Common myeloid progenitor, CD34-positive (primary cell): Measurements from ENCODE around the gene HTR3A.
A peak's percentile ranks its signal among the peaks of the same experiment; 100 is the strongest.

Source experiments
- CTCF ChIA-PET: fragments of 350-600 bp; sonication (Branson Sonifier 250); formaldehyde crosslinking; loops from one replicate; lab custom pipeline; 2021; ENCODE audit warnings: antibody characterized with exemption; lab: Charles Lee
- POLR2A ChIA-PET: fragments of 350-600 bp; sonication (Branson Sonifier 250); formaldehyde crosslinking; loops from one replicate; lab custom pipeline; 2021; ENCODE audit warnings: antibody characterized with exemption; lab: Charles Lee
- DNase-seq, 3 donors: peaks; one replicate each; pipeline versions ENCODE4 v3.0.0 to v3.0.0-alpha.2; 2013
- H3K27ac ChIP-seq, 2 experiments: 1 replicate in 1 of 2; 2 replicates in 1 of 2; pipeline ENCODE4 v1.7.0; 2013; ENCODE audit warnings: inconsistent platforms in 2 of 2, low read length in 2 of 2, mild to moderate bottlenecking in 2 of 2, low read depth in 1 of 2, moderate library complexity in 1 of 2; ENCODE audit not compliant: severe bottlenecking in 2 of 2, insufficient read depth in 1 of 2, poor library complexity in 1 of 2
- H3K27me3 ChIP-seq, 5 experiments: replicated peaks in 2 of 5; 1 replicate in 3 of 5; 2 replicates in 2 of 5; pipeline versions ENCODE4 v1.6.1 to v1.7.0; 2013; ENCODE audit warnings: low read length in 4 of 5, mild to moderate bottlenecking in 2 of 5, moderate library complexity in 2 of 5, inconsistent platforms in 1 of 5; ENCODE audit not compliant: insufficient read depth in 5 of 5, control insufficient read depth in 4 of 5
- H3K36me3 ChIP-seq, 4 experiments: 1 replicate in 2 of 4; 2 replicates in 2 of 4; pipeline versions ENCODE4 v1.6.1 to v1.7.0; 2013; ENCODE audit warnings: low read length in 3 of 4, control low read depth in 1 of 4, mild to moderate bottlenecking in 1 of 4; ENCODE audit not compliant: control insufficient read depth in 4 of 4, insufficient read depth in 4 of 4
- H3K4me1 ChIP-seq, 4 experiments: 1 replicate in 3 of 4; 2 replicates in 1 of 4; pipeline versions ENCODE4 v1.6.1 to v1.7.1; 2013; ENCODE audit warnings: low read length in 3 of 4, mild to moderate bottlenecking in 3 of 4, control low read depth in 1 of 4, inconsistent platforms in 1 of 4, moderate library complexity in 1 of 4; ENCODE audit not compliant: control insufficient read depth in 4 of 4, insufficient read depth in 4 of 4; ENCODE audit errors: control extremely low read depth in 1 of 4
- H3K4me3 ChIP-seq, 7 experiments: 1 replicate in 4 of 7; 2 replicates in 3 of 7; pipeline versions ENCODE4 v1.5.1 to v1.7.0; 2013; ENCODE audit warnings: mild to moderate bottlenecking in 7 of 7, low read length in 6 of 7, moderate library complexity in 6 of 7, inconsistent platforms in 2 of 7, low read depth in 2 of 7, control low read depth in 1 of 7; ENCODE audit not compliant: insufficient read depth in 4 of 7, control insufficient read depth in 1 of 7; ENCODE audit errors: extremely low read depth in 1 of 7
- H3K9me3 ChIP-seq, 5 experiments: 1 replicate in 4 of 5; 2 replicates in 1 of 5; pipeline versions ENCODE4 v1.6.1 to v1.7.1; 2013; ENCODE audit warnings: low read length in 4 of 5, mild to moderate bottlenecking in 2 of 5, inconsistent platforms in 1 of 5, low read depth in 1 of 5, moderate library complexity in 1 of 5; ENCODE audit not compliant: control insufficient read depth in 4 of 5, insufficient read depth in 2 of 5; ENCODE audit errors: control extremely low read depth in 1 of 5
- WGBS: methylation state at CpG from one replicate; pipeline ENCODE4 v1.1.5; 2013; ENCODE audit not compliant: insufficient coverage; 5-methylcytosine and 5-hydroxymethylcytosine counted together

The HTR3A gene

DNA sequence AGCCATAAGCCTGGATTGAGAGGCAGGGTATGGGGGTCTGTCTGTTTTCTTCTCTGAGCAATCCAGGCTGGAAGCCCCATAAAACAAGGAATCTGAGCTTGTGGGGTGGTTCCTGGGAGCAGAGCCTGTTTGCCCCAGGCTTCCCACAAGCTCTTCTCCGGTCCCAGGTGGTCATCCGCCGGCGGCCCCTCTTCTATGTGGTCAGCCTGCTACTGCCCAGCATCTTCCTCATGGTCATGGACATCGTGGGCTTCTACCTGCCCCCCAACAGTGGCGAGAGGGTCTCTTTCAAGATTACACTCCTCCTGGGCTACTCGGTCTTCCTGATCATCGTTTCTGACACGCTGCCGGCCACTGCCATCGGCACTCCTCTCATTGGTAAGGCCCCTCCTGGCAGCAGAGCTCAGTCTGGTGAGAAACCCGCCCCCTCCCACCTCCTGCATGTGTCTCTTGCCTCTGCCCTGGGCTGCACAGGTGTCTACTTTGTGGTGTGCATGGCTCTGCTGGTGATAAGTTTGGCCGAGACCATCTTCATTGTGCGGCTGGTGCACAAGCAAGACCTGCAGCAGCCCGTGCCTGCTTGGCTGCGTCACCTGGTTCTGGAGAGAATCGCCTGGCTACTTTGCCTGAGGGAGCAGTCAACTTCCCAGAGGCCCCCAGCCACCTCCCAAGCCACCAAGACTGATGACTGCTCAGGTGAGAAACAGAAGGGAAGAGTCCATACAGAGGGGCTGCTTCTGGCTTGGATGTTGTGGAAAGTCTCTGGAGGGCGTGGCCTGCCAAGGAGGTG, 11.6 kb downstream of the HTR3A start:
- 90% methylated on average over 18 of the region's 18 CpGs for WGBS
- H3K27ac ChIP-seq, result no peak overlapping the region
- DNase-seq, result no peak
- H3K9me3 ChIP-seq, result no peaks in the 10 kb centered on the region
- no peak overlapping the region for H3K4me3 ChIP-seq
- H3K27me3 ChIP-seq, result peaks cover 0 to 9% (median 7%) of the 10 kb centered on the region in 5 experiments
- ChIA-PET POLR2A (no interaction called here), CTCF (interaction anchor here (1.1 to 2.7 kb wide), 3 partner anchors 7 to 276 kb away, joined by 3 to 21 read pairs (median 4); no protein-coding TSS in a partner anchor)
- no peaks in the 10 kb centered on the region for H3K4me1 ChIP-seq
- H3K36me3 ChIP-seq, result no peaks in the 10 kb centered on the region

DNA sequence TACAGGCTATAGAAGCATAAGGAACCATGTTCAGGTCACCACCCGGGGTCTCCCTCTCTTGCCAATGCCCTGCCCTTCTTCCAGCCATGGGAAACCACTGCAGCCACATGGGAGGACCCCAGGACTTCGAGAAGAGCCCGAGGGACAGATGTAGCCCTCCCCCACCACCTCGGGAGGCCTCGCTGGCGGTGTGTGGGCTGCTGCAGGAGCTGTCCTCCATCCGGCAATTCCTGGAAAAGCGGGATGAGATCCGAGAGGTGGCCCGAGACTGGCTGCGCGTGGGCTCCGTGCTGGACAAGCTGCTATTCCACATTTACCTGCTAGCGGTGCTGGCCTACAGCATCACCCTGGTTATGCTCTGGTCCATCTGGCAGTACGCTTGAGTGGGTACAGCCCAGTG, 14.5 kb downstream of the HTR3A start:
- H3K4me3 ChIP-seq, result no peak overlapping the region
- WGBS, result 84% methylated on average over 14 of the region's 15 CpGs
- H3K9me3 ChIP-seq, result no peaks in the 10 kb centered on the region
- CTCF ChIA-PET, result interaction anchor here (17.1 kb wide), 1 partner anchor 272 kb away, joined by 327 read pairs; no protein-coding TSS in a partner anchor
- no peaks in the 10 kb centered on the region for H3K4me1 ChIP-seq
- H3K27me3 ChIP-seq, result peaks cover 0 to 34% (median 5%) of the 10 kb centered on the region in 5 experiments
- POLR2A ChIA-PET, result interaction anchor here (0.7 kb wide), 1 partner anchor 15 kb away, joined by 4 read pairs; no protein-coding TSS in a partner anchor
- no peak overlapping the region for H3K27ac ChIP-seq
- no peaks in the 10 kb centered on the region for H3K36me3 ChIP-seq
- no peak for DNase-seq

DNA sequence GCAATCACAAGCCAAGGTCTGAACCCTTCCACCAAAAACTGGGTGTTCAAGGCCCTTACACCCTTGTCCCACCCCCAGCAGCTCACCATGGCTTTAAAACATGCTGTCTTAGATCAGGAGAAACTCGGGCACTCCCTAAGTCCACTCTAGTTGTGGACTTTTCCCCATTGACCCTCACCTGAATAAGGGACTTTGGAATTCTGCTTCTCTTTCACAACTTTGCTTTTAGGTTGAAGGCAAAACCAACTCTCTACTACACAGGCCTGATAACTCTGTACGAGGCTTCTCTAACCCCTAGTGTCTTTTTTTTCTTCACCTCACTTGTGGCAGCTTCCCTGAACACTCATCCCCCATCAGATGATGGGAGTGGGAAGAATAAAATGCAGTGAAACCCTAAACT, 15.0 kb downstream of the HTR3A start:
- H3K4me1 ChIP-seq, result no peaks in the 10 kb centered on the region
- H3K27ac ChIP-seq, result no peak overlapping the region
- 92% methylated on average over 1 of the region's 2 CpGs for WGBS
- H3K4me3 ChIP-seq, result no peak overlapping the region
- H3K9me3 ChIP-seq, result no peaks in the 10 kb centered on the region
- DNase-seq, result no peak
- CTCF ChIA-PET, result interaction anchor here (1.5 to 17.1 kb wide), 4 partner anchors 45 to 271 kb away, joined by 3 to 327 read pairs (median 4); no protein-coding TSS in a partner anchor
- H3K36me3 ChIP-seq, result no peaks in the 10 kb centered on the region
- H3K27me3 ChIP-seq, result peaks cover 0 to 34% (median 6%) of the 10 kb centered on the region in 5 experiments
- POLR2A ChIA-PET, result interaction anchor here (0.7 kb wide), 1 partner anchor 14 kb away, joined by 4 read pairs; no protein-coding TSS in a partner anchor

DNA sequence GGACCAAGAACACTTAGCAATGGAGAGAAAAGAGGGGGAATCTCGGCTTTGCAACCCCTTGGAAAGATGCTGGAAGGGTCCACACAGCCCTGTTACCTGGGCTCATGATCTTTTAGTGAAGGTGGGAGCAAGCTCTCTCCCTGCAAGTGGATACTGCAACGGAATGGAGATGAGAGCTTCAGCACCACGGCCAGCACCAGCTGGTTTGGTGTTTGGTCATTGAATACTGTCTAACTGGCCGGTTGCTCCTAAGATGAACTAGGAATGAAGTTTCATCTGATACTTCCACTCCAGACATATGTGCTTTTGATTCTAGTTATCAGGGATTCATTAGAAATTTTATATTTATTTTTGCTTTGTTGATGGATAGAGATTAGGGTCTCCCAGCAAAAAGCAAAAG, 16.3 kb downstream of the HTR3A start:
- Histone ChIP-seq H3K4me3 (no peak overlapping the region), H3K27ac (no peak overlapping the region), H3K27me3 (peaks cover 0 to 34% (median 6%) of the 10 kb centered on the region in 5 experiments), H3K4me1 (no peaks in the 10 kb centered on the region), H3K9me3 (no peaks in the 10 kb centered on the region), H3K36me3 (no peaks in the 10 kb centered on the region)
- ChIA-PET CTCF (interaction anchor here (0.6 to 17.1 kb wide), 12 partner anchors 11 to 860 kb away, joined by 3 to 327 read pairs (median 4); no protein-coding TSS in a partner anchor), POLR2A (no interaction called here)
- 12% methylated on average over 4 of the region's 4 CpGs for WGBS
- DNase-seq, result peak; percentile 12 to 63 (median 59)

DNA sequence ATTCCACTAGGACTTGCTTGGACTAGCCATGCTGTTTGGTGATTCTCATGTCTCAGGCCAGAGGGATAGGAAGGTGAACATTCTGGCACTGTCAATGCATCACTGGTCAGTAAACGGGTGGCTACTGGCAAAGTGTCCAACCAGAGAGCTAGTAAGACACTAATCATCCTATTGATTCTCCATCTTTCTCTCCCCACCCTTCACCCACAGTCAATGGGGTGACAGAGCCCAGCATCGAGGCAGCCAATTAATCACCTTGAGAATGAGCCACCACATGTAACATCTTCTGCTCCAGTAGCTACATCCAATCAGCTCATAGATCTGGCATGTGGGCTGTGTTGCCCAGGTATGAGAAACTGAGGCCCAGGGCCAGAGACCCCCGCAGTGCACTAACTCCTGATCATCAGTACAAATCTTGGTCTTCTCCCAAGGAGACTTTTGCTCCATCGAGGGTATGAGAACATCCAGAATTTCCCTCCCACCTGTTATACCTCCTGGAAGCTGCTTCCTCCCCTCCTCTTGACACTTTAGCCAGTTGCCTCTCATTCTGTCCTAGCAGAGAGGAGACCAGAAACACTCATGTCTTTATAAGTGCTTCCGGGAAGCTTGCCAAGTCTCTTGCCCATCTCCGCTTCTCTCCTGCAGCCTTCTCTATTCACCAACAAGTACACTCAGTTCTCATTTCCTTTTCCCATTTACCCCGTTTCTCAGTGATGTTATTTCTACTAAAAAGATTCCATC, 17.0 kb downstream of the HTR3A start:
- WGBS, result 63% methylated on average over 6 of the region's 7 CpGs
- CTCF ChIA-PET, result interaction anchor here (0.6 to 17.1 kb wide), 15 partner anchors 8 to 276 kb away, joined by 3 to 327 read pairs (median 5); no protein-coding TSS in a partner anchor
- no peaks in the 10 kb centered on the region for H3K9me3 ChIP-seq
- no peak overlapping the region for H3K4me3 ChIP-seq
- POLR2A ChIA-PET, result no interaction called here
- peaks cover 0 to 33% (median 6%) of the 10 kb centered on the region in 5 experiments for H3K27me3 ChIP-seq
- H3K4me1 ChIP-seq, result no peaks in the 10 kb centered on the region
- H3K27ac ChIP-seq, result no peak overlapping the region
- H3K36me3 ChIP-seq, result no peaks in the 10 kb centered on the region
- DNase-seq, result no peak

DNA sequence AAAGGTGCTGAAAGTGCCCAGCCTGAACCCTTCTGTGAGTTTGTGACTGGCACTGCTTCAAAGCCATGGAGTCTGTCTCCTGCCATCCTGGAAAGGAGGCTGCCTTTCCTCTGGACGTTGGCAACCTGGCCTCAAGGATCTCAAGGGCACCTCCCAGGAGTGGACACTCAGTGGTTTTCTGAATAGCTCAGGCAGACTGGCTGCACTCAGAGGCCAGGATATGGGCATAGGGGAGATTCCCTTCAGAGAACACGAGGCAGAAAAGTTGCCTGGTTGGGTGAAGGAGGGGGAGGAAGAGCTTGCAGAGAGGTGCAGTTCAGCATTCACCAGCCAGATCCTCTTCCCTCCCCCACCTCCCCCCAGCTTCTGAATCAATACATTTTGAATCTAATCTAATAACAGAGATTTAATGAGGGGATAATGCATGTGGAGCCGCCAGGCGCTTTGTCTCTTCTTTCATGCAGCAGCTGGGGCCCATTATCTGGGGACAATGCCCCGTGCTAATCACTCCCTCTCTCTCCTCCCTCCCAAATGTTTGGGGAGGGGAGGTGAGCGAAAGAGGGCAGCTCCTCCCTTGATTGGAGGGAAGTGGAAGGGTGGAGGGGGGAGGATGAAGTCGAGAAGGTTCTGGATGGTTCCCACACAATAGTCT, 17.7 kb downstream of the HTR3A start:
- 56% methylated on average over 1 of the region's 7 CpGs for WGBS
- no peak overlapping the region for H3K27ac ChIP-seq
- peaks cover 0 to 32% (median 9%) of the 10 kb centered on the region in 5 experiments for H3K27me3 ChIP-seq
- no peaks in the 10 kb centered on the region for H3K36me3 ChIP-seq
- ChIA-PET POLR2A (no interaction called here), CTCF (interaction anchor here (0.7 to 17.1 kb wide), 13 partner anchors 9 to 276 kb away, joined by 3 to 327 read pairs (median 7); no protein-coding TSS in a partner anchor)
- no peak overlapping the region for H3K4me3 ChIP-seq
- DNase-seq, result no peak
- H3K9me3 ChIP-seq, result no peaks in the 10 kb centered on the region
- no peaks in the 10 kb centered on the region for H3K4me1 ChIP-seq
